HepG2 (cell line): ENCODE measurements around the gene USP7. TPM values are rescaled to one million over a fixed set of nuclear protein-coding genes. Genes with fewer than 3 reads are reported as not detected.

Experiments
- ATF1 ChIP-seq: IDR thresholded peaks from 2 replicates; pipeline ENCODE4 v1.6.1; 2016; ENCODE audit warnings: mild to moderate bottlenecking, control low read depth
- BRCA1 ChIP-seq: sonication (generic); formaldehyde crosslinking; IDR thresholded peaks from 2 replicates; pipeline ENCODE4 v1.4.0; 2020; ENCODE audit warnings: missing genetic modification reagents
- CBX2 ChIP-seq, 2 experiments: fragments of 200-600 bp in 1 of 2; sonication (generic); formaldehyde crosslinking in 1 of 2; IDR thresholded peaks; 2 replicates each; pipeline versions ENCODE4 v1.7.0 to v1.8.1; 2018 to 2022; ENCODE audit warnings: low read depth in 2 of 2, low read length in 1 of 2, mild to moderate bottlenecking in 1 of 2, missing genetic modification reagents in 1 of 2
- CERS6 ChIP-seq: sonication (generic); formaldehyde crosslinking; IDR thresholded peaks from 2 replicates; pipeline ENCODE4 v1.5.0; 2020; ENCODE audit warnings: missing genetic modification reagents
- DMTF1 ChIP-seq: sonication (generic); formaldehyde crosslinking; IDR thresholded peaks from 2 replicates; pipeline ENCODE4 v1.4.0; 2020; ENCODE audit warnings: mild to moderate bottlenecking, missing genetic modification reagents
- KDM5B ChIP-seq: sonication (generic); formaldehyde crosslinking; IDR thresholded peaks from 2 replicates; pipeline ENCODE4 v1.4.0; 2020; ENCODE audit warnings: missing genetic modification reagents, mild to moderate bottlenecking, borderline replicate concordance
- KDM6A ChIP-seq: IDR thresholded peaks from 2 replicates; pipeline ENCODE4 v1.6.1; 2016; ENCODE audit warnings: low read depth
- KLF9 ChIP-seq: IDR thresholded peaks from 2 replicates; pipeline ENCODE4 v1.6.1; 2016; ENCODE audit warnings: low read depth
- MYC ChIP-seq: sonication (generic); formaldehyde crosslinking; IDR thresholded peaks from 2 replicates; pipeline ENCODE4 v1.9.0; 2021; ENCODE audit warnings: missing genetic modification reagents, borderline replicate concordance
- NR3C1 ChIP-seq: sonication (generic); formaldehyde crosslinking; IDR thresholded peaks from 2 replicates; pipeline ENCODE4 v1.4.0; 2020; ENCODE audit warnings: missing genetic modification reagents
- ONECUT2 ChIP-seq: sonication (generic); formaldehyde crosslinking; IDR thresholded peaks from 2 replicates; pipeline ENCODE4 v1.4.0; 2020; ENCODE audit warnings: missing genetic modification reagents
- THAP11 ChIP-seq: IDR thresholded peaks from 2 replicates; pipeline ENCODE4 v1.6.1; 2016; ENCODE audit warnings: missing biosample characterization, missing genetic modification reagents
- ZNF292 ChIP-seq: sonication (generic); formaldehyde crosslinking; IDR thresholded peaks from 2 replicates; pipeline ENCODE4 v1.8.1; 2022; ENCODE audit warnings: mild to moderate bottlenecking, low read depth, missing genetic modification reagents, borderline replicate concordance
- ZNF431 ChIP-seq: sonication (generic); formaldehyde crosslinking; IDR thresholded peaks from 2 replicates; pipeline ENCODE4 v1.9.0; 2022; ENCODE audit warnings: missing genetic modification reagents, low read depth, mild to moderate bottlenecking, borderline replicate concordance
- ZNF597 ChIP-seq: sonication (generic); formaldehyde crosslinking; IDR thresholded peaks from 2 replicates; pipeline ENCODE4 v1.5.0; 2020; ENCODE audit warnings: missing genetic modification reagents
- ZNF652 ChIP-seq: IDR thresholded peaks from 2 replicates; pipeline ENCODE4 v1.6.1; 2016; ENCODE audit warnings: low read depth, borderline replicate concordance
- ZNF777 ChIP-seq: sonication (generic); formaldehyde crosslinking; IDR thresholded peaks from 2 replicates; pipeline ENCODE4 v1.4.0; 2020; ENCODE audit warnings: missing genetic modification reagents
- polyA plus RNA-seq, 8 experiments: library from polyadenylated mRNA; depleted of rRNA in 3 of 8; stranded (reverse) in 7 of 8; unstranded in 1 of 8; fragments of >200 nt; fragmentation: Illumina TruSeq in 4 of 8; extraction: Trizol in 4 of 8; gene quantifications; 2 replicates each; pipeline versions ENCODE4 v1.2.1 to v1.2.3, GENCODE V29; 2011 to 2016; ENCODE audit warnings: low read depth in 4 of 8, missing spikeins in 1 of 8, mixed read lengths in 1 of 8; ENCODE audit not compliant: insufficient read depth in 1 of 8
- total RNA-seq, 5 experiments: library from RNA; depleted of rRNA; stranded (reverse); fragments of >200 nt; fragmentation: Illumina TruSeq; extraction: Trizol; gene quantifications; 2 replicates each; pipeline ENCODE4 v1.2.3, GENCODE V29; 2016; ENCODE audit warnings: low read depth in 1 of 5
- TF ChIP-seq, protein P1 (sequence below): sonication (generic); formaldehyde crosslinking; IDR thresholded peaks from 2 replicates; pipeline ENCODE4 v1.8.0; 2022; ENCODE audit warnings: mild to moderate bottlenecking, missing genetic modification reagents; ENCODE audit not compliant: insufficient replicate concordance
- TF ChIP-seq, protein P2 (sequence below): sonication (generic); formaldehyde crosslinking; IDR thresholded peaks from 2 replicates; pipeline ENCODE4 v1.4.0; 2020; ENCODE audit warnings: missing genetic modification reagents

USP7 gene
- total and polyA plus RNA-seq, 2 of the 13 experiments (the other 11 are each of a cell fraction or from before 2014, with no cell fraction given): 52.5 to 173 TPM

DNA sequence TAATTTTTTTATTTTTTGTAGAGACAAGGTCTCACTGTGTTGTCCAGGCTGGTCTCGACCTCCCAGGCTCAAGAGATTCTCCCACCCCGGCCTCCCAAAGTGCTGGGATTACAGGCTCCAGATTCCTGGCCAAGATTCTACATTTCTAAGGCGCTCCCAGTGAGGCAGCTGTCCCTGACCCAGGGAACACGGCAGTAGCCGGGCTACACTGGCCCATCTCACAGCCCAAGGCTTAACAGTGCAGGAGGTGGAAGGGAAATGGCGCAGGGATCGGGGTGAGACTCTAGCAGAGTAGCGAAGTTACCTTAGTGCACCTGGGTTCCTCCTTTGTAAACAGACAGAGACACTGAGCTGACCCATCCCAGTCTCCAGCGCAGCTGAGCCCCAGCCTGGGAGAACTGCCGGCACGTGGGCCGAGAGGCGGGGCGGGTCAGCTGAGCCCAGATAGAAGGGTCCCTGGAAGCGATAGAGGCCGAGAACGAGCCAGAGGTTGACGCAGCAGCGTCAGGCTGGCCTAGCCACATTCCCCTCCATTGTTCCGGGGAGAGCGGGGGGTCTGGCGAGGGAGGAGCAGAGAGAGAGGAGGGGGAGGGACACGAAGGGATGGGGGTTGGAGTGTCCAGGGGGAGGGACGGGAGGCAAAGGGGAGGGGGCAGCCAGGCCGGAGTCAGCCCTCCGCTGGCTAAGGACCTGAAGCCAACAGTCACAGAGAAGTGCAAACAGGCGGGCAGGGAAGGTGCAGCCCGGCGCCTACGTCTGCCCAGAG lies 97.4 kb downstream of the USP7 start (continued):
- peak; percentile 89; the same call in 1 of the 2 replicates for TF ChIP-seq MYC
- TF ChIP-seq, protein P1, sequence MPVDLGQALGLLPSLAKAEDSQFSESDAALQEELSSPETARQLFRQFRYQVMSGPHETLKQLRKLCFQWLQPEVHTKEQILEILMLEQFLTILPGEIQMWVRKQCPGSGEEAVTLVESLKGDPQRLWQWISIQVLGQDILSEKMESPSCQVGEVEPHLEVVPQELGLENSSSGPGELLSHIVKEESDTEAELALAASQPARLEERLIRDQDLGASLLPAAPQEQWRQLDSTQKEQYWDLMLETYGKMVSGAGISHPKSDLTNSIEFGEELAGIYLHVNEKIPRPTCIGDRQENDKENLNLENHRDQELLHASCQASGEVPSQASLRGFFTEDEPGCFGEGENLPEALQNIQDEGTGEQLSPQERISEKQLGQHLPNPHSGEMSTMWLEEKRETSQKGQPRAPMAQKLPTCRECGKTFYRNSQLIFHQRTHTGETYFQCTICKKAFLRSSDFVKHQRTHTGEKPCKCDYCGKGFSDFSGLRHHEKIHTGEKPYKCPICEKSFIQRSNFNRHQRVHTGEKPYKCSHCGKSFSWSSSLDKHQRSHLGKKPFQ (CRISPR knock-in tag): no peak
- TF ChIP-seq CERS6 (CRISPR knock-in tag): no peak
- TF ChIP-seq ATF1 (CRISPR knock-in tag): no peak
- TF ChIP-seq CBX2 (IDR thresholded peaks at IDR 0.05; ENCODE audit: low read depth, low read length): no peak
- TF ChIP-seq CBX2 (CRISPR knock-in tag; IDR thresholded peaks at IDR 0.05; ENCODE audit: low read depth): 0 out of 2 replicates have a peak, but pooled peaks have one; percentile 83
- TF ChIP-seq KDM6A (CRISPR knock-in tag): no peak
- TF ChIP-seq THAP11 (CRISPR knock-in tag): peak; percentile 50; the same call in 1 of the 2 replicates
- TF ChIP-seq BRCA1: no peak
- TF ChIP-seq KLF9 (CRISPR knock-in tag): peak; percentile 90; the same call in 1 of the 2 replicates
- no peak for TF ChIP-seq NR3C1 (CRISPR knock-in tag)
- TF ChIP-seq, protein P2, sequence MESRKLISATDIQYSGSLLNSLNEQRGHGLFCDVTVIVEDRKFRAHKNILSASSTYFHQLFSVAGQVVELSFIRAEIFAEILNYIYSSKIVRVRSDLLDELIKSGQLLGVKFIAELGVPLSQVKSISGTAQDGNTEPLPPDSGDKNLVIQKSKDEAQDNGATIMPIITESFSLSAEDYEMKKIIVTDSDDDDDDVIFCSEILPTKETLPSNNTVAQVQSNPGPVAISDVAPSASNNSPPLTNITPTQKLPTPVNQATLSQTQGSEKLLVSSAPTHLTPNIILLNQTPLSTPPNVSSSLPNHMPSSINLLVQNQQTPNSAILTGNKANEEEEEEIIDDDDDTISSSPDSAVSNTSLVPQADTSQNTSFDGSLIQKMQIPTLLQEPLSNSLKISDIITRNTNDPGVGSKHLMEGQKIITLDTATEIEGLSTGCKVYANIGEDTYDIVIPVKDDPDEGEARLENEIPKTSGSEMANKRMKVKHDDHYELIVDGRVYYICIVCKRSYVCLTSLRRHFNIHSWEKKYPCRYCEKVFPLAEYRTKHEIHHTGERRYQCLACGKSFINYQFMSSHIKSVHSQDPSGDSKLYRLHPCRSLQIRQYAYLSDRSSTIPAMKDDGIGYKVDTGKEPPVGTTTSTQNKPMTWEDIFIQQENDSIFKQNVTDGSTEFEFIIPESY (CRISPR knock-in tag): peak; percentile 57; the same call in 1 of the 2 replicates
- TF ChIP-seq DMTF1 (CRISPR knock-in tag): no peak
- TF ChIP-seq ZNF777: 0 out of 2 replicates have a peak, but pooled peaks have one; percentile 12
- no peak for TF ChIP-seq ZNF597 (CRISPR knock-in tag)
- no peak for TF ChIP-seq ONECUT2 (CRISPR knock-in tag)
- TF ChIP-seq ZNF652: no peak
- peak; percentile 78; the same call in 1 of the 2 replicates for TF ChIP-seq KDM5B (CRISPR knock-in tag)
- peak; percentile 92 for TF ChIP-seq ZNF292 (CRISPR knock-in tag)
- no peak for TF ChIP-seq ZNF431 (CRISPR knock-in tag)
